Mucosa of gallbladder (tissue), 1 donor: Measurements from ENCODE around the gene CACNA1C. TPM values are rescaled to one million over a fixed set of nuclear protein-coding genes. Genes with fewer than 3 reads are reported as not detected.

ENCODE experiments used
- DNase-seq: peaks from one replicate; pipeline ENCODE4 v3.0.0-alpha.2; 2020; ENCODE audit warnings: low spot score
- total RNA-seq: library from RNA; stranded (reverse); gene quantifications from one replicate; pipeline ENCODE4 v1.2.1, GENCODE V29; 2021
- donor health status: DM: no; HTN: no; CAD: no.

Gene CACNA1C
- total RNA-seq, 1 donor from 2014 or later: 19.3 TPM

GRCh38 chr12:2619136-2619535, 566.3 kb downstream of the CACNA1C start:
- DNase-seq: no peak

- no peak for DNase-seq
Measured at GRCh38 chr12:2622460-2622859, 569.7 kb downstream of the CACNA1C start.

- DNase-seq: no peak
Measured at GRCh38 chr12:2623472-2623871, 570.7 kb downstream of the CACNA1C start.

GRCh38 chr12:2624543-2625288, 571.9 kb downstream of the CACNA1C start:
- DNase-seq: no peak

GRCh38 chr12:2625289-2625612, 572.5 kb downstream of the CACNA1C start:
- DNase-seq: no peak

GRCh38 chr12:2627076-2627834, 574.5 kb downstream of the CACNA1C start:
- no peak for DNase-seq

- no peak for DNase-seq
Measured at GRCh38 chr12:2627835-2628191, 575.0 kb downstream of the CACNA1C start.

GRCh38 chr12:2628401-2628800, 575.6 kb downstream of the CACNA1C start:
- no peak for DNase-seq

GRCh38 chr12:2629051-2629450, 576.3 kb downstream of the CACNA1C start:
- no peak for DNase-seq

- no peak for DNase-seq
Measured at GRCh38 chr12:2631653-2632350, 579.0 kb downstream of the CACNA1C start.

- no peak for DNase-seq
Measured at GRCh38 chr12:2633176-2633824, 580.5 kb downstream of the CACNA1C start.

- no peak for DNase-seq
Measured at GRCh38 chr12:2633825-2634200, 581.0 kb downstream of the CACNA1C start.

GRCh38 chr12:2634471-2634870, 581.7 kb downstream of the CACNA1C start:
- DNase-seq: no peak

GRCh38 chr12:2636741-2637340, 584.1 kb downstream of the CACNA1C start:
- DNase-seq: no peak

GRCh38 chr12:2637371-2637770, 584.6 kb downstream of the CACNA1C start:
- DNase-seq: no peak

GRCh38 chr12:2638273-2639019, 585.7 kb downstream of the CACNA1C start:
- DNase-seq: no peak

- no peak for DNase-seq
Measured at GRCh38 chr12:2639020-2639298, 586.2 kb downstream of the CACNA1C start.

- no peak for DNase-seq
Measured at GRCh38 chr12:2640281-2640680, 587.5 kb downstream of the CACNA1C start.

- peak; percentile 32 for DNase-seq
Measured at GRCh38 chr12:2640709-2641108, 587.9 kb downstream of the CACNA1C start.

GRCh38 chr12:2641207-2641606, 588.4 kb downstream of the CACNA1C start:
- no peak for DNase-seq

- DNase-seq: no peak
Measured at GRCh38 chr12:2641761-2642160, 589.0 kb downstream of the CACNA1C start.
